WTC11 (cell line): ENCODE results near the gene OXNAD1.

Source experiments
- CTCF ChIP-seq: fragments of 200-600 bp; IDR thresholded peaks from 2 replicates; pipeline ENCODE4 v1.8.0; 2022; ENCODE audit warnings: antibody characterized with exemption
- ESRRA ChIP-seq: sonication (generic); formaldehyde crosslinking; IDR thresholded peaks from 2 replicates; pipeline ENCODE4 v1.8.1; 2022; ENCODE audit warnings: mild to moderate bottlenecking, missing genetic modification reagents, borderline replicate concordance
- NFYB ChIP-seq: sonication (generic); formaldehyde crosslinking; conservative IDR thresholded peaks from 2 replicates; pipeline ENCODE4 v1.8.0; 2022; ENCODE audit warnings: low read depth, missing genetic modification reagents
- NR2C2 ChIP-seq: sonication (generic); formaldehyde crosslinking; IDR thresholded peaks from 2 replicates; pipeline ENCODE4 v1.8.0; 2022; ENCODE audit warnings: mild to moderate bottlenecking, missing genetic modification reagents
- SP1 ChIP-seq: sonication (generic); formaldehyde crosslinking; conservative IDR thresholded peaks from 2 replicates; pipeline ENCODE4 v1.8.1; 2022; ENCODE audit warnings: missing genetic modification reagents
- ZBTB21 ChIP-seq: sonication (generic); formaldehyde crosslinking; IDR thresholded peaks from 2 replicates; pipeline ENCODE4 v1.8.1; 2023; ENCODE audit warnings: mild to moderate bottlenecking, missing genetic modification reagents, borderline replicate concordance

DNA sequence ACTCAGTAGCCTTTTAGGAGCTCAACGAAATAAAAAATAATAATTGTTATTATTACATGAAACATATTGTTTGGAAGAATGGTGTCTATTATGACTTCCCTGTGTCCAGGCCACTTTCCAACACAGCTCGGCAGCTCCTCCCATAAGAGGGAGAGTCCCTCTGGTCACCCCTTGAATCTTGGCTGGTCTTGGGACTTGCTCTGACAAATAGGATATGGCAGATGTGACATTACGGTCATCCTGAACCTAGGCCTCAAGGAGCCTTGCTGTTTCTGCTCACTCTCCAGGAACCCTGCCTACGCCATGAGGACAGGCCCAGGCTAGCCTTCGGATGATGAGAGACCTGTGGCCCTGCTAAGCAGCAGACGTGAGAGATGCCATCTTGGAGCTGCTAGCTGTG is 71.8 kb downstream of the OXNAD1 start:
- no peak for TF ChIP-seq NFYB (CRISPR knock-in tag)
- no peak for TF ChIP-seq SP1 (CRISPR knock-in tag)
- TF ChIP-seq CTCF, result no peak
- no peak for TF ChIP-seq ZBTB21 (CRISPR knock-in tag)
- no peak for TF ChIP-seq NR2C2
- no peak for TF ChIP-seq ESRRA (CRISPR knock-in tag)
